H1 (cell line): Measurements from ENCODE around the gene OXTR. TPM values are rescaled to one million over a fixed set of nuclear protein-coding genes. Genes with fewer than 3 reads are reported as not detected.

ENCODE experiments used
- CTCF ChIA-PET: fragments of 300-600 bp; sonication (Branson Sonifier 250); formaldehyde crosslinking; loops from one replicate; lab custom pipeline; 2021; ENCODE audit not compliant: partially characterized antibody; lab: Charles Lee
- POLR2A ChIA-PET: fragments of 300-600 bp; sonication (Branson Sonifier 250); formaldehyde crosslinking; loops from one replicate; lab custom pipeline; 2021; ENCODE audit warnings: inconsistent platforms; ENCODE audit not compliant: partially characterized antibody; lab: Charles Lee
- DNase-seq, 2 experiments: peaks; one replicate each; pipeline versions ENCODE4 v3.0.0 to v3.0.0-alpha.2; 2010 to 2022; ENCODE audit warnings: low spot score in 2 of 2, low read depth in 1 of 2, mixed read lengths in 1 of 2
- FAIRE-seq: peaks from 2 replicates; lab custom pipeline; 2011; peaks lifted over from hg19 to GRCh38; lab: Jason Lieb, UNC
- H2AFZ ChIP-seq: 2 replicates; pipeline ENCODE4 v1.8.1; 2012; ENCODE audit warnings: low read length, inconsistent platforms
- H2AK5ac ChIP-seq: 2 replicates; pipeline ENCODE4 v1.6.1; 2013; ENCODE audit warnings: low read depth, low read length
- H2BK120ac ChIP-seq: replicated peaks from 2 replicates; pipeline ENCODE3; 2013; ENCODE audit warnings: low read depth, low read length, inconsistent platforms
- H2BK12ac ChIP-seq: 2 replicates; pipeline ENCODE4 v1.6.1; 2013; ENCODE audit warnings: low read depth, low read length
- H2BK15ac ChIP-seq: 2 replicates; pipeline ENCODE4 v1.6.1; 2013; ENCODE audit warnings: low read length
- H2BK20ac ChIP-seq: 2 replicates; pipeline ENCODE4 v1.6.1; 2013; ENCODE audit warnings: low read length
- H2BK5ac ChIP-seq: 2 replicates; pipeline ENCODE4 v1.6.1; 2013; ENCODE audit warnings: low read depth, low read length
- H3K14ac ChIP-seq: 2 replicates; pipeline ENCODE4 v1.6.1; 2013; ENCODE audit warnings: inconsistent platforms; ENCODE audit not compliant: insufficient read length
- H3K18ac ChIP-seq: 2 replicates; pipeline ENCODE4 v1.6.1; 2013; ENCODE audit warnings: low read length; ENCODE audit errors: extremely low read depth
- H3K23ac ChIP-seq: 2 replicates; pipeline ENCODE4 v1.6.1; 2013; ENCODE audit warnings: inconsistent platforms; ENCODE audit not compliant: insufficient read length
- H3K23me2 ChIP-seq: 2 replicates; pipeline ENCODE4 v1.6.1; 2013; ENCODE audit warnings: low read depth, low read length
- H3K27ac ChIP-seq: 2 replicates; pipeline ENCODE4 v1.6.1; 2011; ENCODE audit warnings: low read depth, low read length, inconsistent platforms
- H3K27me3 ChIP-seq, 4 experiments: replicated peaks in 1 of 4; 1 replicate in 1 of 4; 2 replicates in 3 of 4; pipeline versions ENCODE4 v1.6.1 to v1.8.1; 2011 to 2013; ENCODE audit warnings: low read length in 3 of 4, mild to moderate bottlenecking in 3 of 4, inconsistent platforms in 2 of 4, mixed read lengths in 2 of 4, moderate library complexity in 1 of 4; ENCODE audit not compliant: control insufficient read depth in 3 of 4, insufficient read depth in 3 of 4; ENCODE audit errors: extremely low read depth in 1 of 4
- H3K36me3 ChIP-seq, 4 experiments: 2 replicates each; pipeline versions ENCODE4 v1.6.1 to v1.8.1; 2011 to 2013; ENCODE audit warnings: mild to moderate bottlenecking in 4 of 4, low read length in 3 of 4, moderate library complexity in 2 of 4, control low read depth in 1 of 4, inconsistent platforms in 1 of 4; ENCODE audit not compliant: insufficient read depth in 4 of 4, control insufficient read depth in 2 of 4
- H3K4ac ChIP-seq: replicated peaks from 2 replicates; pipeline ENCODE3; 2013; ENCODE audit warnings: low read length, low read depth, mixed read lengths, inconsistent platforms; ENCODE audit not compliant: insufficient read length
- H3K4me1 ChIP-seq, 4 experiments: replicated peaks in 1 of 4; 1 replicate in 1 of 4; 2 replicates in 3 of 4; pipeline versions ENCODE4 v1.6.1 to v1.8.1; 2011 to 2013; ENCODE audit warnings: low read length in 3 of 4, inconsistent platforms in 2 of 4, mixed read lengths in 1 of 4; ENCODE audit not compliant: insufficient read depth in 4 of 4, control insufficient read depth in 3 of 4
- H3K4me2 ChIP-seq, 2 experiments: 2 replicates each; pipeline versions ENCODE4 v1.6.1 to v1.8.1; 2011 to 2013; ENCODE audit warnings: low read depth in 2 of 2, low read length in 2 of 2, control low read depth in 1 of 2, inconsistent platforms in 1 of 2, mild to moderate bottlenecking in 1 of 2; ENCODE audit not compliant: insufficient read depth in 1 of 2
- H3K4me3 ChIP-seq, 4 experiments: fragments of 200-600, 300-600 bp in 1 of 4; sonication (generic), shearing (Covaris generic), sonication (Bioruptor Twin) in 1 of 4; 2 replicates each; pipeline versions ENCODE4 v1.5.1 to v1.8.1; 2011 to 2016; ENCODE audit warnings: low read length in 4 of 4, low read depth in 3 of 4, control low read depth in 2 of 4, inconsistent platforms in 2 of 4, mild to moderate bottlenecking in 2 of 4, mixed read lengths in 1 of 4, moderate library complexity in 1 of 4; ENCODE audit not compliant: insufficient read depth in 2 of 4; ENCODE audit errors: extremely low read depth in 1 of 4
- H3K56ac ChIP-seq: replicated peaks from 2 replicates; pipeline ENCODE3; 2013; ENCODE audit warnings: low read depth, mild to moderate bottlenecking, mixed read lengths, low read length, inconsistent platforms; ENCODE audit not compliant: insufficient read length
- H3K79me1 ChIP-seq: 2 replicates; pipeline ENCODE4 v1.6.1; 2013; ENCODE audit warnings: low read depth, low read length, control low read depth
- H3K79me2 ChIP-seq, 2 experiments: 2 replicates each; pipeline versions ENCODE4 v1.6.1 to v1.8.1; 2012 to 2013; ENCODE audit warnings: low read length in 2 of 2, mild to moderate bottlenecking in 2 of 2, inconsistent platforms in 1 of 2; ENCODE audit not compliant: insufficient read depth in 2 of 2, control insufficient read depth in 1 of 2
- H3K9ac ChIP-seq, 4 experiments: replicated peaks in 1 of 4; 1 replicate in 1 of 4; 2 replicates in 3 of 4; pipeline versions ENCODE4 v1.6.1 to v1.8.1; 2011 to 2013; ENCODE audit warnings: low read depth in 3 of 4, low read length in 3 of 4, control low read depth in 2 of 4, mild to moderate bottlenecking in 2 of 4, moderate library complexity in 2 of 4, inconsistent platforms in 1 of 4; ENCODE audit errors: extremely low read depth in 1 of 4
- H3K9me3 ChIP-seq, 2 experiments: 2 replicates each; pipeline versions ENCODE4 v1.6.1 to v1.8.1; 2012 to 2013; ENCODE audit warnings: mild to moderate bottlenecking in 2 of 2, moderate library complexity in 2 of 2, control low read depth in 1 of 2, inconsistent platforms in 1 of 2, low read depth in 1 of 2, low read length in 1 of 2, mixed read lengths in 1 of 2; ENCODE audit not compliant: insufficient read depth in 2 of 2
- H4K20me1 ChIP-seq, 2 experiments: replicated peaks in 1 of 2; 2 replicates each; pipeline versions ENCODE3 to v1.8.1; 2011 to 2013; ENCODE audit warnings: inconsistent platforms in 2 of 2, low read length in 2 of 2, mild to moderate bottlenecking in 1 of 2; ENCODE audit not compliant: insufficient read depth in 2 of 2, control insufficient read depth in 1 of 2
- H4K5ac ChIP-seq: 2 replicates; pipeline ENCODE4 v1.6.1; 2013; ENCODE audit warnings: low read length, low read depth, mixed read lengths, inconsistent platforms; ENCODE audit not compliant: insufficient read length
- H4K8ac ChIP-seq: 2 replicates; pipeline ENCODE4 v1.8.0; 2013; ENCODE audit warnings: mild to moderate bottlenecking, moderate library complexity, low read length, inconsistent platforms; ENCODE audit not compliant: insufficient read depth; ENCODE audit errors: extremely low read depth
- H4K91ac ChIP-seq: replicated peaks from 2 replicates; pipeline ENCODE3; 2013; ENCODE audit warnings: low read length, mixed read lengths, inconsistent platforms; ENCODE audit not compliant: insufficient read length
- ASH2L ChIP-seq: fragments of 200-600, 300-600 bp; sonication (generic); IDR thresholded peaks from one replicate; pipeline ENCODE4 v1.7.1; 2017; ENCODE audit warnings: low read length
- BRCA1 ChIP-seq: IDR thresholded peaks from 2 replicates; pipeline ENCODE4 v1.6.1; 2012; ENCODE audit warnings: low read depth, low read length, improper control_type of control experiment
- CBX5 ChIP-seq: fragments of 300-800, 300-1000 bp; sonication (generic); IDR thresholded peaks from 2 replicates; pipeline ENCODE4 v1.7.1; 2016; ENCODE audit warnings: antibody characterized with exemption, low read length, low read depth
- CEBPB ChIP-seq: IDR thresholded peaks from 2 replicates; pipeline ENCODE4 v1.6.1; 2012; ENCODE audit warnings: low read depth, low read length
- CHD1 ChIP-seq: IDR thresholded peaks from 2 replicates; pipeline ENCODE4 v1.6.1; 2012; ENCODE audit warnings: low read depth, low read length, improper control_type of control experiment
- CHD2 ChIP-seq: IDR thresholded peaks from 2 replicates; pipeline ENCODE4 v1.6.1; 2012; ENCODE audit warnings: low read length, improper control_type of control experiment
- CREB1 ChIP-seq: IDR thresholded peaks from 2 replicates; pipeline ENCODE4 v1.6.1; 2012; ENCODE audit warnings: inconsistent platforms
- EGR1 ChIP-seq: IDR thresholded peaks from 2 replicates; pipeline ENCODE4 v1.6.1; 2011; ENCODE audit warnings: low read depth, low read length, borderline replicate concordance
- HDAC6 ChIP-seq: IDR thresholded peaks from one replicate; pipeline ENCODE4 v1.7.1; 2012; ENCODE audit warnings: low read depth, mild to moderate bottlenecking, inconsistent platforms, low read length, moderate library complexity
- PHF8 ChIP-seq: fragments of 200-600 bp; sonication (generic); conservative IDR thresholded peaks from 2 replicates; pipeline ENCODE4 v1.7.1; 2012; ENCODE audit warnings: low read depth, mild to moderate bottlenecking, inconsistent platforms, low read length, moderate library complexity
- POLR2A ChIP-seq, 2 experiments: IDR thresholded peaks; 1 replicate in 1 of 2; 2 replicates in 1 of 2; pipeline ENCODE4 v1.6.1; 2011; ENCODE audit warnings: low read depth in 2 of 2, low read length in 2 of 2, mild to moderate bottlenecking in 2 of 2; ENCODE audit errors: control extremely low read depth in 1 of 2
- POLR2AphosphoS5 ChIP-seq: IDR thresholded peaks from 2 replicates; pipeline ENCODE4 v1.6.1; 2011; ENCODE audit warnings: low read depth, low read length
- POU5F1 ChIP-seq: IDR thresholded peaks from 2 replicates; pipeline ENCODE4 v1.6.1; 2011; ENCODE audit warnings: low read depth, mild to moderate bottlenecking, low read length, moderate library complexity
- RBBP5 ChIP-seq: IDR thresholded peaks from 2 replicates; pipeline ENCODE4 v1.7.1; 2012; ENCODE audit warnings: low read depth, mild to moderate bottlenecking, inconsistent platforms, low read length, moderate library complexity, borderline replicate concordance
- SAP30 ChIP-seq: fragments of 300-600 bp; sonication (generic); IDR thresholded peaks from 2 replicates; pipeline ENCODE4 v1.7.1; 2012; ENCODE audit warnings: low read length, moderate library complexity, mild to moderate bottlenecking, inconsistent platforms; ENCODE audit not compliant: insufficient read depth, insufficient replicate concordance
- TCF12 ChIP-seq: IDR thresholded peaks from 2 replicates; pipeline ENCODE4 v1.6.1; 2011; ENCODE audit warnings: low read depth, mild to moderate bottlenecking, low read length
- WGBS, 2 experiments: shearing (Covaris generic) in 1 of 2; methylation state at CpG; one replicate each; pipeline versions ENCODE4 v1.1.6 to v1.1.7; 2013 to 2015; ENCODE audit warnings: low lambda C conversion rate in 2 of 2, mixed read lengths in 2 of 2, inconsistent platforms in 1 of 2, low coverage in 1 of 2, missing lambda C conversion rate in 1 of 2; ENCODE audit not compliant: insufficient replicate concordance in 2 of 2, insufficient coverage in 1 of 2, insufficient read length in 1 of 2; ENCODE audit errors: extremely low coverage in 1 of 2, missing lambda C conversion rate in 1 of 2; 5-methylcytosine and 5-hydroxymethylcytosine counted together
- polyA plus RNA-seq, 7 experiments: library from polyadenylated mRNA; depleted of rRNA in 3 of 7; stranded (reverse) in 5 of 7; unstranded in 2 of 7; fragments of >200 nt in 5 of 7; fragments of 200-250 nt in 2 of 7; gene quantifications; 1 replicate in 5 of 7; 2 replicates in 1 of 7; 4 replicates in 1 of 7; pipeline versions ENCODE4 v1.2.1 to v1.2.3, GENCODE V29; 2011 to 2013; ENCODE audit warnings: missing spikeins in 2 of 7, mixed read lengths in 2 of 7
- total RNA-seq: library from RNA; stranded (reverse); fragmentation: NEBNext Ultra II Directional; extraction: Animal tissue kit (Norgen Biotek cat#: 25700); gene quantifications from 2 replicates; pipeline ENCODE4 v1.2.1, GENCODE V29; 2021

The OXTR gene
- total and polyA plus RNA-seq, 2 of the 8 experiments (the other 6 are each of a cell fraction or from before 2014, with no cell fraction given), result 0.77 to 2.3 TPM

GRCh38 chr3:8816106-8816505 is 46.7 kb upstream of the OXTR start:
- Histone ChIP-seq H3K4me2 (no peak overlapping the region), H3K23me2 (no peaks in the 10 kb centered on the region), H3K14ac (no peak overlapping the region), H3K23ac (no peak overlapping the region), H4K8ac (no peak overlapping the region), H2BK20ac (no peak overlapping the region), H3K4ac (no peak overlapping the region), H4K91ac (no peak overlapping the region), H3K9ac (no peak overlapping the region), H2BK12ac (no peak overlapping the region), H3K36me3 (peaks cover 0 to 3% (median 0%) of the 10 kb centered on the region in 4 experiments; a peak in 1 of 8 replicates), H3K18ac (no peak overlapping the region), H3K79me1 (no peaks in the 10 kb centered on the region), H2BK5ac (no peak overlapping the region), H3K27ac (no peak overlapping the region), H2BK120ac (no peak overlapping the region), H2AK5ac (no peak overlapping the region), H2BK15ac (no peak overlapping the region), H3K4me1 (no peaks in the 10 kb centered on the region), H3K9me3 (peaks cover 20 to 23% of the 10 kb centered on the region in 2 experiments), H3K79me2 (no peaks in the 10 kb centered on the region), H3K56ac (no peak overlapping the region), H3K4me3 (no peak overlapping the region), H2AFZ (no peak overlapping the region), H4K20me1 (no peaks in the 10 kb centered on the region), H3K27me3 (no peaks in the 10 kb centered on the region), H4K5ac (no peak overlapping the region)
- DNase-seq (no peak), FAIRE-seq (no peak)
- WGBS, 2 experiments, result 91% methylated on average over 6 of the region's 6 CpGs; no CpG with 5 or more reads in 1 of the 2 experiments
- ChIA-PET POLR2A (no interaction called here), CTCF (interaction anchor here (0.8 to 1.5 kb wide), 2 partner anchors 42 to 170 kb away, joined by 3 to 4 read pairs; no protein-coding TSS in a partner anchor)
- TF ChIP-seq EGR1 (no peak), HDAC6 (no peak), CEBPB (no peak), CBX5 (no peak), BRCA1 (no peak), CHD2 (no peak), ASH2L (no peak), POLR2AphosphoS5 (no peak), CHD1 (no peak), CREB1 (no peak), POU5F1 (no peak), POLR2A (IDR thresholded peaks at IDR 0.05; ENCODE audit: control extremely low read depth in 1 of 2, low read depth in 2 of 2, low read length in 2 of 2) (no peak), SAP30 (no peak), TCF12 (no peak), RBBP5 (no peak), PHF8 (no peak)
